ENCODE data around the gene EXOC3L4.
"Not testable (repeated sequence)": the region's sequence is repeated elsewhere in the genome, so short reads cannot be mapped to it uniquely, and the experiment has no call there.

EXOC3L4 gene

DNA sequence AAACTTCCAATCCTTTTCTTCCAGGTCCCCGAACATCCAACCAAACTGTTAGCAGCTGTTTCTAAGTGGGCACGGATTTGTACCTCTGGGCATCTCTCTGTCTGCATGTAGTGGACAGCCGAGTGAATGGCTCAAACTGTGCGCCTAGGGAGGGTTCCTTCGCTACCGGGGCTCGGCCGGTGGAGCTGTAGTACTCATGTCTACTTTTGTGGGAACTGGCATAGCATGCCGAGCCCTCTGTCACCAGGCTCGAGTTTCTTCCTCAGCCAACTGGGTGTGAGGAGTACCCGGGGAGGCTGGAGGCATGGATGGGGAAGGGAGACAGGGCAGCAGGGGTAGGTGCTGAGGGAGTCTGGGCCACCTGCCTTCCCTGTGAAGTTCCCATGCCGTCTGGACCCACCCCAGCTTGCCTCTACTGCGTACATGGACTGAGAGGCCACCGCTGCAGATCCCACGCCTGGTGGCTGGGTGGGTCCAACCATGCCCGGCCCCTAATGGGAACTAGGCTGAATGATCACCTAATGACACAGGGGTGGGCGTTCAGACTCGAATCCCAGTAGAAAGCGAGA, 51.7 kb downstream of the EXOC3L4 start:
- TF ChIP-seq, protein P1, sequence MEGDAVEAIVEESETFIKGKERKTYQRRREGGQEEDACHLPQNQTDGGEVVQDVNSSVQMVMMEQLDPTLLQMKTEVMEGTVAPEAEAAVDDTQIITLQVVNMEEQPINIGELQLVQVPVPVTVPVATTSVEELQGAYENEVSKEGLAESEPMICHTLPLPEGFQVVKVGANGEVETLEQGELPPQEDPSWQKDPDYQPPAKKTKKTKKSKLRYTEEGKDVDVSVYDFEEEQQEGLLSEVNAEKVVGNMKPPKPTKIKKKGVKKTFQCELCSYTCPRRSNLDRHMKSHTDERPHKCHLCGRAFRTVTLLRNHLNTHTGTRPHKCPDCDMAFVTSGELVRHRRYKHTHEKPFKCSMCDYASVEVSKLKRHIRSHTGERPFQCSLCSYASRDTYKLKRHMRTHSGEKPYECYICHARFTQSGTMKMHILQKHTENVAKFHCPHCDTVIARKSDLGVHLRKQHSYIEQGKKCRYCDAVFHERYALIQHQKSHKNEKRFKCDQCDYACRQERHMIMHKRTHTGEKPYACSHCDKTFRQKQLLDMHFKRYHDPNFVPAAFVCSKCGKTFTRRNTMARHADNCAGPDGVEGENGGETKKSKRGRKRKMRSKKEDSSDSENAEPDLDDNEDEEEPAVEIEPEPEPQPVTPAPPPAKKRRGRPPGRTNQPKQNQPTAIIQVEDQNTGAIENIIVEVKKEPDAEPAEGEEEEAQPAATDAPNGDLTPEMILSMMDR (IDR thresholded peaks at IDR 0.05; ENCODE audit: low read depth, low read length), result no peak
- H3K4me3 ChIP-seq (ENCODE audit: low read depth, low read length), result no peak overlapping the region

DNA sequence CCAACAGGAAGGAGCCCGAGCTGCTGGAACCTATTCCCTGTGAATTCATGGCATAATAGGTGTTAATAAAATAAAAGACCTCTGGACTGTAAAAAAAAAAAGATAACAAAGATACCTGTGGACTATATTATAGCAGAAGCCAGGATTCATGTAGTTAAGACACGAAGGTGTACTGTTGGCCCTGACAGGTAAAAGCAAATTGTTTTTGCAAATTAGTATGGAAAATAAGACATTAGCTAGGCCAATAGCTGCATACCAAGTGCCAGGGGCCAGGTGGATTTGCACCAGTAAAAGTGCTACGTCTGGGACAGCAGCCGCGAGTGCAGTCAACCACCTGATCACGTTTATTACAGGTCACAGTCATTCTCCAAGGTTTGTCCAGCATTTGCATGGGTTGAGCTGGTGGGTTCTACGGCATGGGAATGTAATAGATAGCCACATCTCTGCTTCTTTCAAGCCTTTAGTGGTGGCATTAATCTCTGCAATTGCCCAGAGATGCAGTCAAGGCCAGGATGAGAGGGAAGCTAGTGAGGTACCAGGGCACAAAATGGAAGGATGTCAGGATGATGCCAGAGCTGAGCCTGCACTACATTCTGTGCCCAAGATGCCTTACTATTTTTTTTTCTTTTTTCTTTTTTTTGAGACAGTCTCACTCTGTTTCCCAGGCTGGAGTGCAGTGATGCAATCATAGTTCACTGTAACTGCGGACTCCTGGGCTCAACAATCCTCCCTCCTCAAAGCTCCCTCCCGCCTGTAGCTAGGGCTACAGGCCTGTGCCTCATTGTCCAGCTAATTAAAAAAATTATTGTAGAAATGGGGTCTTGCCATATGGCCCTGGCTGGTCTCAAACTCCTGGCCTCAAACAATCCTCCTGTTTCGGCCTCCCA, 55.1 kb downstream of the EXOC3L4 start:
- TF ChIP-seq, protein P1 (IDR thresholded peaks at IDR 0.05; ENCODE audit: low read depth, low read length), result no peak

DNA sequence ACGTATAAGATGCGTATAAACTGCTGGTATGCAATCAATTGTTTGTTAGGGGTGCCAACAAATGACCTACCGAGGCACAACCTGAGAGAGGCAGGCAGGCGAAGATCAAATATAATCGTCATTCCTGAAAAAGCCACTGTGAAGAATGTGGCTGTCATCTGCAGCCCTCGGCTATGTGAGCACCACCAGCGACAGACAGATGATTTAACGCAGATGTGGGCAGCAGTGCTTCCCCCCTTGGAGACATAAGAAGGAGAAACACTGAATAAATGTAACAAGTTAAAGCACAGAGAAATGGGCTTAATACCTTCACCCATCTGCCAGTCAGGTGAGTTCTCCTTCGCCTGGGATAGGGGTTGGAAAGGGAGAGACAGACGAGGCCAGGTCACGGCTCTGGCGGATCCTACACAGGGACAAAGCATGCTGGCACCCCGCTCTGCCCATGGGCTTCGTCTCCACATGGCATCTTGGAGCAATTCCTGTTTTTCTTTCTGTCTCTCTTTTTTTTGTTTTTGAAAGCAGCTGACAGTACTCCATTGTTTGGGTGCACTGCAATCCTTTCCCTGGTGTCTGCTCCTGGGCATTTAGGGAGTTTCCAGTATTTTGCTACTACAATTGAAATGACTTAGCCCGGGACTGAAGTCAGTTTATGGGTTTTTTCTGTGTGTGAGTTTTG, 56.9 kb downstream of the EXOC3L4 start:
- TF ChIP-seq, protein P1 (IDR thresholded peaks at IDR 0.05; ENCODE audit: low read depth, low read length), result no peak
- no peak overlapping the region for H3K4me3 ChIP-seq (ENCODE audit: low read depth, low read length)

More for the DNA sequence above, 55.1 kb downstream of the EXOC3L4 start:
- no peak overlapping the region for H3K4me3 ChIP-seq (ENCODE audit: low read depth, low read length)

DNA sequence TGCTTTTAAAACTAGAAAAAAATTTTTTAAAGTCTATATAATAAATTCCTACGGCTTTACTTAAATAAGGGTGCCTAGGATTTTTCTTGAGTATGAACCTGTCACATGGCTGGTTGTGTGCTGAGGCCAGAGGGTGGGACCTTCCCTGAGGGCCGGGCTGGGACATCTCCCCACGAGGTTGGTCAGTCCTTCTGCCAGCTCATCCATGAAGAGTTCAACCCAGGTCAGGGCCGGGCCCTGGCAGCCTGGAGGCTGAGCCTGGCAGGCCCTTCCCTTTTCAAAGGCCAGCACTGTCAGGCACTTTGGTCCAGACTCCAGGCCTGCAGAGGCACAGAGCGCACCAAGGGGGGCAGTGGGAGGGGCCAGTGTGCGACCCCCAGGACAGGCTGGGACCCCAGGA, 60.5 kb downstream of the EXOC3L4 start:
- TF ChIP-seq, protein P1 (IDR thresholded peaks at IDR 0.05; ENCODE audit: low read depth, low read length), result no peak
- no peak overlapping the region for H3K4me3 ChIP-seq (ENCODE audit: low read depth, low read length)

DNA sequence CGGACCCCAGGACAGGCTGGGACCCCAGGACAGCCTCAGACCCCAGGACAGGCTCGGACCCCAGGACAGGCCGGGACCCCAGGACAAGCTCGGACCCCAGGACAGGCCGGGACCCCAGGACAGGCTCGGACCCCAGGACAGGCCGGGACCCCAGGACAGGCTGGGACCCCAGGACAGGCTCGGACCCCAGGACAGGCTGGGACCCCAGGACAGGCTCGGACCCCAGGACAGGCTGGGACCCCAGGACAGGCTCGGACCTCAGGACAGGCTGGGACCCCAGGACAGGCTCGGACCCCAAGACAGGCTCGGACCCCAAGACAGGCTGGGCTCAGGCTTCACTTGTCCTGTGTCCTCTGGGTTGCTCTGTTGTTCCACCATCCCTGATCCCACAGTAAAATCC, 60.9 kb downstream of the EXOC3L4 start:
- not testable (repeated sequence) for H3K4me3 ChIP-seq (ENCODE audit: low read depth, low read length)

DNA sequence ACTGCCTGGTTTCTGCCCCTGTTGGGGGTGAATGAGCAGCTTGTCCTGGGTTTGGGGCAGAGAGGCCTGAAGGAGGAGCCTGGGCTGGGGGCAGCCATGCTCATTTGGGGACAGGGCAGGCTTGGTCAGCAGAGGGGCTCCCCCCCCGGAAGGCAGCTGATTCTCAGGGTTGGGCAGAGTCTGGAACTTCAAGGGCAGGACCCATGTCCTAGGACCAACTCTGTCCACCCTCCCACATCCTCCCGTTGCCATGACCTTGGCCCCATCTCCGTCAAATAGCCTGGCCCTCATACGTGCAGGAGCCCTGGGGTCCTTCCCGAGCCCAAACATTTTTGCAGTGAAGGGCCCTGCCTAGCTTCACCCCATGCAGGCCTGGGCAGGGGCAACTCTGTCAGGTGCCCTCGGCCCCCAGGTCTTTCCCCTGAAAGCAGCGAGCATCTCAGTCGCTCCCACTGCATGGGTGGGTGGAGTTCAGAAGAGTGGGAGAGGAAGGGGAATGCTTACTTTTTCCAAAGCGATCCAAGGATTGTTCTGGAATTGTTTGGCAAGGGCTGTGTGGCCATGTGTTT, 61.4 kb downstream of the EXOC3L4 start:
- TF ChIP-seq, protein P1 (IDR thresholded peaks at IDR 0.05; ENCODE audit: low read depth, low read length), result no peak

DNA sequence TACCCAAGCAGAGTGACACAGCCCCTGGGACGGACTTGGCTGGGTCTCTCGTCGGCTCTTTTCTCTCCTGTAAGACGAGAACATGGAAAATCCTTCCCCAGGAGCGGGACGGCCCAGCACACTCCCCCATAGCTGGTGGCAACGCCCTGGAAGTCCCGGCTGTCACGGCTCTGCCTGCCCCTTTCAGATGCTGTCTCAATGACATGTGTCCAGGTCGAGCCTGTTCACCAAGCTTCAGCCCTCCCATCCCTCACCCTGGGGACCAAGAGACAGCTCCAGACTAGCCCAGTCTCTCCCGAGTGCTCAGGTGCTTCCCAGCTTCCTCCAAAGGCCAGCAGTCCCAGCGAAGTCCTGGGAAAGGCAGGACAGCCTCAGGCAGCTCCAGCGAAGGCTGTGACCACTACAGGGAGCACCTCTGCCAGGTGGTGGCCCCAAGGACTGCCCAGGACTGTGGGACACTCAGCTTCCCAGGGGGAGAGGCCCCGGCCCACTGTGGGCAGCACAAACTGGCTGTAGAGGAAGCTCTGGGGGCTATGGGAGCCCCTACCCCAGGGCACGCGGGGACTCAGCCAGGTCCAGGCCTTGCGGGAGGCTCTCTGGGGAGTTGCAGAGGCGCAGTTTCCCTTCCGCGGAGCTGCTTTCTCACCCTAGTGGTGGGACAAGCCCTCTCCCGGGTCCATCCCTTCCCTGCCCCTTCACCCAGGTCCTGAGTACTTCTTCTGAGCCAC, 62.3 kb downstream of the EXOC3L4 start:
- TF ChIP-seq, protein P1 (IDR thresholded peaks at IDR 0.05; ENCODE audit: low read depth, low read length), result no peak
- no peak overlapping the region for H3K4me3 ChIP-seq (ENCODE audit: low read depth, low read length)

More for the DNA sequence above, 61.4 kb downstream of the EXOC3L4 start:
- H3K4me3 ChIP-seq (ENCODE audit: low read depth, low read length), result no peak overlapping the region
